Right hindlimb (tissue), 1 donor: ENCODE data around the gene UBR2.
"Not testable (repeated sequence)": the region's sequence is repeated elsewhere in the genome, so short reads cannot be mapped to it uniquely, and the experiment has no call there.

ENCODE experiments used
- DNase-seq: peaks from one replicate; pipeline ENCODE4 v3.0.0-alpha.2; 2018

The UBR2 gene

GRCh38 chr6:42619963-42620362 is 56.1 kb downstream of the UBR2 start:
- DNase-seq, result no peak

- DNase-seq, result no peak
These were observed 60.8 kb downstream of the UBR2 start for GRCh38 chr6:42624601-42625000.

GRCh38 chr6:42627044-42627443 is 63.2 kb downstream of the UBR2 start:
- DNase-seq, result no peak

- no peak for DNase-seq
These were observed 63.8 kb downstream of the UBR2 start for GRCh38 chr6:42627674-42628073.

- no peak for DNase-seq
These were observed 64.8 kb downstream of the UBR2 start for GRCh38 chr6:42628604-42629003.

GRCh38 chr6:42629845-42630244 is 66.0 kb downstream of the UBR2 start:
- DNase-seq, result no peak

- DNase-seq, result no peak
These were observed 73.9 kb downstream of the UBR2 start for GRCh38 chr6:42637681-42638080.

- no peak for DNase-seq
These were observed 79.0 kb downstream of the UBR2 start for GRCh38 chr6:42642794-42643193.

GRCh38 chr6:42644211-42644610 is 80.4 kb downstream of the UBR2 start:
- no peak for DNase-seq

GRCh38 chr6:42652024-42652746 is 88.4 kb downstream of the UBR2 start:
- DNase-seq, result no peak

GRCh38 chr6:42653851-42654250 is 90.0 kb downstream of the UBR2 start:
- DNase-seq, result no peak

GRCh38 chr6:42659806-42660205 is 96.0 kb downstream of the UBR2 start:
- DNase-seq, result no peak

- DNase-seq, result peak; percentile 84
These were observed 97.8 kb downstream of the UBR2 start for GRCh38 chr6:42661540-42662153.

GRCh38 chr6:42664718-42665117 is 100.9 kb downstream of the UBR2 start:
- DNase-seq, result no peak

GRCh38 chr6:42674368-42674767 is 110.5 kb downstream of the UBR2 start:
- not testable (repeated sequence) for DNase-seq

GRCh38 chr6:42674780-42675179 is 111.0 kb downstream of the UBR2 start:
- no peak for DNase-seq

GRCh38 chr6:42679358-42679757 is 115.5 kb downstream of the UBR2 start:
- no peak for DNase-seq

- DNase-seq, result no peak
These were observed 124.5 kb downstream of the UBR2 start for GRCh38 chr6:42688281-42688680.

- no peak for DNase-seq
These were observed 125.5 kb downstream of the UBR2 start for GRCh38 chr6:42689371-42689770.

- DNase-seq, result no peak
These were observed 126.4 kb downstream of the UBR2 start for GRCh38 chr6:42690151-42690702.

- no peak for DNase-seq
These were observed 127.0 kb downstream of the UBR2 start for GRCh38 chr6:42690872-42691271.

- no peak for DNase-seq
These were observed 128.5 kb downstream of the UBR2 start for GRCh38 chr6:42692137-42692911.

- DNase-seq, result no peak
These were observed 130.0 kb downstream of the UBR2 start for GRCh38 chr6:42693725-42694323.
